Right hindlimb (tissue), 1 donor: Measurements from ENCODE around the gene STAT1.
A peak's percentile ranks its signal among the peaks of the same experiment; 100 is the strongest.
"Not testable (repeated sequence)": the region's sequence is repeated elsewhere in the genome, so short reads cannot be mapped to it uniquely, and the experiment has no call there.

Experiments used
- DNase-seq: peaks from one replicate; pipeline ENCODE4 v3.0.0-alpha.2; 2018

Gene STAT1

GRCh38 chr2:190979906-190980629 is 33.9 kb downstream of the STAT1 start:
- DNase-seq: peak; percentile 73

- no peak for DNase-seq
Observed at GRCh38 chr2:190978389-190979053, 35.5 kb downstream of the STAT1 start.

- no peak for DNase-seq
Observed at GRCh38 chr2:190977505-190977904, 36.5 kb downstream of the STAT1 start.

GRCh38 chr2:190976521-190976920 is 37.5 kb downstream of the STAT1 start:
- DNase-seq: no peak

GRCh38 chr2:190974629-190975361 is 39.2 kb downstream of the STAT1 start:
- no peak for DNase-seq

GRCh38 chr2:190973726-190974628 is 40.0 kb downstream of the STAT1 start:
- DNase-seq: no peak

GRCh38 chr2:190973262-190973661 is 40.7 kb downstream of the STAT1 start:
- DNase-seq: no peak

- no peak for DNase-seq
Observed at GRCh38 chr2:190972846-190973245, 41.1 kb downstream of the STAT1 start.

GRCh38 chr2:190972213-190972612 is 41.8 kb downstream of the STAT1 start:
- DNase-seq: no peak

- DNase-seq: no peak
Observed at GRCh38 chr2:190970873-190971506, 43.0 kb downstream of the STAT1 start.

GRCh38 chr2:190970160-190970559 is 43.8 kb downstream of the STAT1 start:
- DNase-seq: no peak

GRCh38 chr2:190968522-190968921 is 45.4 kb downstream of the STAT1 start:
- DNase-seq: no peak

GRCh38 chr2:190965580-190966222 is 48.3 kb downstream of the STAT1 start:
- no peak for DNase-seq

GRCh38 chr2:190964170-190964795 is 49.7 kb downstream of the STAT1 start:
- no peak for DNase-seq

- DNase-seq: no peak
Observed at GRCh38 chr2:190963088-190963487, 50.9 kb downstream of the STAT1 start.

- DNase-seq: no peak
Observed at GRCh38 chr2:190961918-190962487, 52.0 kb downstream of the STAT1 start.

GRCh38 chr2:190961117-190961516 is 52.9 kb downstream of the STAT1 start:
- DNase-seq: not testable (repeated sequence)

- no peak for DNase-seq
Observed at GRCh38 chr2:190959911-190960788, 53.8 kb downstream of the STAT1 start.

- no peak for DNase-seq
Observed at GRCh38 chr2:190953257-190953656, 60.7 kb downstream of the STAT1 start.

GRCh38 chr2:190950566-190950991 is 63.4 kb downstream of the STAT1 start:
- no peak for DNase-seq
